ENCODE results near the gene FOCAD. TPM values are rescaled to one million over a fixed set of nuclear protein-coding genes. Genes with fewer than 3 reads are reported as not detected.
"Not testable (repeated sequence)": the region's sequence is repeated elsewhere in the genome, so short reads cannot be mapped to it uniquely, and the experiment has no call there.

Gene FOCAD, protein sequence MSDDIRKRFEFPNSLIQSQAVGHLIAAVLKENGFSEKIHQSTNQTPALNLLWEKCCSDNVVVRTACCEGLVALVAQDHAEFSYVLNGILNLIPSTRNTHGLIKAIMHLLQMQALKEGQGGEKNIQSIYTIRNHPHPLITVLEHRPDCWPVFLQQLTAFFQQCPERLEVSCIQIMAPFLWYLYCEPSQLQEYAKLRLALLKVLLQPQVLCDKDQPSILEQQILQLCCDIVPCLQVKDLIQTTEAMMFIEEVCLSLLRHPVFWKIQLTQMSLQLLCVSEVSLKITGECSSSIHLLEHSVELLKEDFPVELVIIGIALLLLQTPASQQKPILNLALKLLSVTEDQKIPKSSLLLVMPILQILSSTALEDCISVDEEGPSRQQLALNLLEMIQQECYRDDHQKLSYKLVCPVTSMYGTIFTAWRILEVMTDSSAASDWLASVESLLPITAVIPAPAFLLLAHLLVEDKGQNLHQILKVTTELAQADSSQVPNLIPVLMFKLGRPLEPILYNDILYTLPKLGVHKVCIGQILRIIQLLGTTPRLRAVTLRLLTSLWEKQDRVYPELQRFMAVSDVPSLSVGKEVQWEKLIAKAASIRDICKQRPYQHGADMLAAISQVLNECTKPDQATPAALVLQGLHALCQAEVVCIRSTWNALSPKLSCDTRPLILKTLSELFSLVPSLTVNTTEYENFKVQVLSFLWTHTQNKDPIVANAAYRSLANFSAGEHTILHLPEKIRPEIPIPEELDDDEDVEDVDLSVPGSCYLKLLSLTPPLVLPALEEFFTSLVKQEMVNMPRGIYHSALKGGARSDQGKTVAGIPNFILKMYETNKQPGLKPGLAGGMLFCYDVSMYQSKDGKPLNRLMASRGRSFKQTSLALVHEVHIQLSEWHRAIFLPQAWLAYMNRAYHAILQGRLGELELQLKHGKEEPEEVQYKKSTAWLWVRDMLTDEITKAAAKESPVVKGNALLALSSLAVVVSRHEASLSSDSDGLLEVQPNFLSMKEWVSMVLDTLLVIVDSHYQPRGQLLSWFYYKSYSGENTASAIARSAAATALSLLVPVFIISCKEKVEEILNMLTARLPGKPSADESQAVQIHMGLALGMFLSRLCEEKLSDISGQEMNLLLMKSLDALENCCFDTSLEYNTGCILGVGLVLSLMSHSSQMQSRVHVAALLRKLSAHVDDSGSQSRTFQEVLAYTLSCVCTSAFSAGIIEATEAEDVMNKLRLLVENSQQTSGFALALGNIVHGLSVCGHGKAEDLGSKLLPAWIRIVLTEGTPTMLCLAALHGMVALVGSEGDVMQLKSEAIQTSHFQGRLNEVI (N-terminal part only)
- 17.9 and 33.5 TPM in 2 replicates for total RNA-seq (2014; rRNA removed; shearing (Covaris generic))

DNA sequence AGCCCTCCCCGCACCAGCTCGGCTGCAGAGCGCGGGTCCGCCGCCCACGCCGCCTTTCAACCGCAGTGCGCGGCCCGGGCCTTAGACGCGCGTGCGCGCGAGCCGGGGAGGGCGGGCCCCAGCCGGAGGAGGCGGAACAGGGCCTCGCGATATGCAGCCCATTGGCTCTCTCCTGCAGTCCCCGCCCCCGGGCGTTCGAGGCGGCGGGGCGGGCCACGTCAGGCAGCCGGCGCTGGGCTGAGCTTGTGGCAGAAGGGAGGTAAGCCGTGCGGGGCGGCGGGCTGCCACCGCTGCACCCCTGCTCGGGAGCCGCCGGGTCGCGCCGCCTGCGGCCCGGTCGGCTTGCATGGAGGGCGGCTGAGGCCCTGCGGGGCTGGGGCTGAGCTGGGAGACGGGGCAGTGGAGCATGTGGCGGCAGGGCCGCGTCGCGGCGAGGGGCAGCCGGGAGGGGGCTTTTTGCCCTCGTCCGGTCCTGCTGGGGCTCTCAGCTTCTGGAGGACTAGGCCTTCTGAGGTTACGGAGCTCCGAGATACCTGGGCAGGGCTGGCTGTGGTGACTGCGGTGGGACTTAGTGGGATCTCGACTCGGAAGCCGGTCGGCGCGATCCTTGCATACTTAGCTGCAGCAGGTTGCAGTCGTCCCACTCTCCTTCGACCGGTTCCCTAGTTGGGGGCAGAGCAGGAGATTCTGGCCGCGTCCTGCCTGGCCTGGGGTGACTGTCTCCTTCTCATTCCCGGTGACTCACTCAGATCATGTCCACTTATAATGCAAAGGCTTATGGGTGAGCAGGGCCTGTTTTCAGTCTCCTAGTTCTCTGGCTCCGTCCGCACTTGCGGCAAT lies at the start of gene FOCAD:
Gene FOCAD, plus strand, starts transcription at position 225 of the 840 bp plus-strand sequence. CDS start 31,095 bp downstream, outside the sequence.
- DNase-seq (ENCODE audit: low spot score), result peak; percentile 97
- in situ Hi-C loops (cut with HindIII; ENCODE audit: low sequenced_read_pairs), result no loop called here

DNA sequence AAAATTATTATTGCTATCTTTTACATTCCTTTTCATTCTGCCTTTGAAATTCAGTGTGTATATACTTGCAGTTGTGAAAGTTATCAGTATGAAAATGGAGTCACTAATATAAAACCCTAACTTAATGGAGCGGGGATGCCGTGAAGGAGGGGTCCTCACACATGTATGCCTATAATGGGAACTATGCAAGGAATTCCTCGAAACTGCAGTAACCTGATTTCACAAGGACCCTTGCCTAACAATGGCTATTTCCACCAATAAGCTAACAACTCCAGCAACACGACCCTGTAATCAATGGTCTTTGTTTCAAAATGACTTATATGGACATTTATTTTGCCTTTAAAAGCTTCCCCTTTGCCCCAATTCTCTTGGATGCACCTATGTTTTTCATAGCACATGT lies 49.2 kb upstream of the FOCAD start:
- DNase-seq (ENCODE audit: low spot score), result no peak
- in situ Hi-C loops (cut with HindIII; ENCODE audit: low sequenced_read_pairs), result no loop called here

DNA sequence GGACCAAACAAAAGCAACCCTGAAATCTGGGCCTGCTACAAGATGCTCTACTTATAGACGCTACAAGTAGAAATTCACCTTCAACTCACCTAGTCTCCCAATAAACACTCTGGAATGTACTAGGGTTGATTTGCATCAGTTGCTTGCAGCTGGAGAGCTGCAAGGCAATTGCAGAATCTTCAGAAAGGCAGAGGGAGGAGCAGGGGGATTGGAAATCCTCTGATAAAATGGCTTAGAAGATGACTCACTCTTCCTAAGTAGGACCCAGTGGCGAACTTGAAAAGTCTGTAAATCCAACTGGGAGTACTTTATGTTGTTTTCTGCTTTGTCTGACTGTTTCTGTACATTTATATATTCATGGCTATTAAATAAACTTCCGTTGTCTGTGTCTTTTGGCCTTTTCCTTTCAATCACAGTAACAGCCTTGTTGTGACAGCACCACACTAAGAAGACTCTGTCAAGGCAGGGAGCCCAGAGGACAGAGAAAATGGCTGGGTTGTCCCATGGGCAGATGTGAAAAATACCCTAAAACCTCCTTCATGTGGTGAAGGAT lies 47.1 kb upstream of the FOCAD start:
- no peak for DNase-seq (ENCODE audit: low spot score)
- in situ Hi-C loops (cut with HindIII; ENCODE audit: low sequenced_read_pairs), result no loop called here

DNA sequence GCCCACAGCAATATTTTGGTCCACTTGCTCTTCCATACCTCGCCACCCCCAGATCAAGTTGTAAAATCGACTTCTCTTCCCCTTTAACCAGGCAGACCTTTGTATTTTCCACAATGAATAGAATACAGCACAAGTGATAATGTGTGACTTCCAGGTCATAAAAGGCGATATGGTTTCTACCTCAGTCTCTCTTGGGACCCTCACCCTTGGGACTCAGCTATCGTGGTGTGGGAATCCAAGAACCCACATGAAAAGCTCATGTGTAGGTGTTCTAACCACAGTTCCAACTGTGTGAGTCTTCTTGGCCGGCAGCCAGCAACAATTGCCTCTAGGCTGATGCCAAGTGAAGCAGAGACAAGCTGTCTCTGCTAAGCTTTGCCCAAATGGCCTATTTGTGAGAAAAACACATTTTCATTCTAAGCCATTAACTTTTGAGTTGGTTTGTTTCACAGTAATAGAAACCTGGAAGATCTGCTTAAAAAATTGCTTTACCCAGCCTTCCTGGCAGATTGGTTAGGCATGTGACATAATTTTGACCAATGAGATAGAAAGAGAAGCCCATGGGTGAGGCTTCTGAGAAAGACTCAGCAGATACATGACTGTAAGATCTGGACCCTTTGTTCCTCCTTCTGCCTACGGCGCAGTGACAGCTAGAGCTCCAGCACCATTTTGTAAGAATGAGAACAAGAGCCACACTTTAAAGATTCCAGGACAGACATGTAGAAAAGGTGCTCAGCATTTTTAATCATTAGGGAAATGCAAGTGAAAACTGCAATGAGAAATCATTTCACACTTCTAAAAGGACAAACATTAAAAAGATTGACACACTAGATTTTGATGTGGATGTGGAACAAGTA lies 43.5 kb upstream of the FOCAD start:
- peak; percentile 94 for DNase-seq (ENCODE audit: low spot score)
- in situ Hi-C loops (cut with HindIII; ENCODE audit: low sequenced_read_pairs), result no loop called here

DNA sequence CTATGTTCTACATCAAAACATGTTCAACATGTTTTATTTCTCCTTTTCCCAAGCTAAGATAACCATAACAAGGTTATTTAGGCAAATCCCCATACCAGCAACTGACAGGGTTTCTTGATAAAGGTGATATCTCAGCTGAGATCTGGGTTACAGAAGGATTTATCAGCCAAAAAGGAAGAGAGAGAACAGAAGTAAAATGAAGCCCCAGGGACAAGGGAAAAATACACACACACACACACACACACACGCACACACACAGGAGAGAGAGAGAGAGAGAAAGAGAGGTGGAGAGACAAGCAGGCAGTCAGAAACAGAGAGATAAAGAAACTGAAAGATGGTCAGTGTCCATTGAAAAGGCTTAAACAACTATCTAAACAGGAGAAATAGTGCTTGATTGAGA lies 42.0 kb upstream of the FOCAD start:
- in situ Hi-C loops (cut with HindIII; ENCODE audit: low sequenced_read_pairs), result no loop called here
- DNase-seq (ENCODE audit: low spot score), result no peak

DNA sequence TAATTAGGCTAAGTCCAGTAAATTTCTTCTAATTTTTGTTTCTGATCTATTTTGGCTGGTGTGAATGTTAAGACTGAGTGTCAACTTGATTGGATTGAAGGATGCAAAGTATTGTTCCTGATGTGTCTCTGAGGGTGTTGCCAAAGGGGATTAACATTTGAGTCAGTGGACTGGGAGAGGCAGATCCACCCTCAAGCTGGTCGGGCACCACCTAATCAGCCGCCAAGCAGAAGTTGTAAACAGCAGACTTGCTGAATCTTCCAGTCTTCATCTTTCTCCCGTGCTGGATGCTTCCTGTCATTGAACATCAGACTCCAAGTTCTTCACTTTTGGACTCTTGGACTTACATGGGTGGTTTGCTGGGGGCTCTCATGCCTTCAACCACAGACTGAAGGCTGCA lies 40.4 kb upstream of the FOCAD start:
- in situ Hi-C loops (cut with HindIII; ENCODE audit: low sequenced_read_pairs), result no loop called here

DNA sequence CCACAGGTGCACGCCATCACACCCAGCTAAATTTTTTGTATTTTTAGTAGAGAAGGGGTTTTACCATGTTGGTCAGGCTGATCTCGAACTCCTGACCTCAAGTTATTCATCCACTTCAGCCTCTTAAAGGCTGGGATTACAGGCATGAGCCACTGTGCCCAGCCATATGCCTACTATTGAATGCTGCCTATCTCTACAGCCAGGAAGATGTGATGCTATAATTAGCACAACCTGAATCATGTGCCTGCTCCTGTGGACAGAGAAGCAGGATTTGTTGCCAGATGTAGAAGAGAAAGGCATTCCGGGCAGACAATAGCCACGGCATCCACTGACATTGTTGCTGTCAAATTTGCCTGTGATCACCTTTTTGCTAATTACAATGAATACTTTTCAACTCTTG lies 37.4 kb upstream of the FOCAD start:
- in situ Hi-C loops (cut with HindIII; ENCODE audit: low sequenced_read_pairs), result no loop called here

More for the DNA sequence above, 40.4 kb upstream of the FOCAD start:
- no peak for DNase-seq (ENCODE audit: low spot score)

DNA sequence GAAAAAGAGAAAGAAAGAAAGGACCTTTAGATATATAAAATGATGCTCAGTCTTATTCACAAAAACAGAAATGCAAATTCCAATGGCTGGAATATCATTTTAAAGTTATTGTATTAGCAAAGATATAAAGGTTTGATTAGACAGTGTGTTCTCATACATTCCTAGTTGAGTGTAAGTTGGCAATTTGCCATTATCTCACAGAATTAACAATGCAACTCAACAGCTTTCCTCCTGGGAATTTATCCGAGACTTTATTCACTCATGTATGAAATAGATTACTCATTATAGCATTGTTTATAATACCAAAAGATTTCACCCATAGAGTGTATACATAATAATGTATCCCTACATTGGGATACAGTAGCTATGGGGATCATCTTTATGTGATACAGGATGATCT lies 34.7 kb upstream of the FOCAD start:
- in situ Hi-C loops (cut with HindIII; ENCODE audit: low sequenced_read_pairs), result no loop called here
- DNase-seq (ENCODE audit: low spot score), result no peak

More for the DNA sequence above, 37.4 kb upstream of the FOCAD start:
- DNase-seq (ENCODE audit: low spot score), result no peak

DNA sequence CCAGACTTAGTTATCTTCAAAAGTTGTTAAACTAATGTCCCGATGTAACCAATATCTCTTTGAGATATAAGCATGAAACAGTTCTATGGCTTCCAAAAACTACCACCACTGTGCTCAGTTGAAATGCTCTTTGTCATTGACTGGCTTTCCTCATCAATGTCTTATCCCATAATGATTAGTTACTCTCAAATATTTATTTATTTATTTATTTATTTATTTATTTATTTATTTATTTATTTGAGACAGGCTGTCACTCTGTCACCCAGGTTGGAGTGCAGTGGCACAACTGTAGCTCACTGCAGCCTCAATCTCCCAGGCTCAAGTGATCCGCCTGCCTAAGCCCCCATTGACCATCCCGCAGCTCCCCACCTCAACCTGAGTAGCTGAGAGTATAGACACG lies 33.7 kb upstream of the FOCAD start:
- in situ Hi-C loops (cut with HindIII; ENCODE audit: low sequenced_read_pairs), result no loop called here
- DNase-seq (ENCODE audit: low spot score), result no peak

DNA sequence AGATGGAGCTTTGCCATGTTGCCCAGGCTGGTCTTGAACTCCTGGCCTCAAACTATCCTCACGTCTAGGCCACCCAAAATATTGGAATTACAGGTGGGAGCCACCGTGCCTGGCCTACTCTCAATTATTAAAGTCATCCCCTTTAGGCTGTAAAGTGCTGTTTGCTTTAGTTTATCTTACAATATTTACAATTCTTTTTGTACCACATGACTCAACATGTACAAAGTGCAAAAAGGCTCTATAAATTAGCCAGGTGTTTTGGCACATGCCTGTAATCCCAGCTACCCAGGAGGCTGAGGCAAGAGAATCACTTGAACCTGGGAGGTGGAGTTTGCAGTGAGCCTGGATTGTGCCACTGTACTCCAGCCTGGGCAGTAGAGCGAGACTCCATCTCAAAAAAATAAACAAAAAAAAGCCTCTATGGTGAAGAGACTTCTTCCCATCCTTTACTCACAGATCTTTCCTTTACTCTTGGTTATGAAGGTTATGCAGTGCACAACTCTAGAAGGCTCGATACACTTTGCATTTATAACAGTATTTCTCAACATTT lies 33.2 kb upstream of the FOCAD start:
- no peak for DNase-seq (ENCODE audit: low spot score)
- in situ Hi-C loops (cut with HindIII; ENCODE audit: low sequenced_read_pairs), result no loop called here

DNA sequence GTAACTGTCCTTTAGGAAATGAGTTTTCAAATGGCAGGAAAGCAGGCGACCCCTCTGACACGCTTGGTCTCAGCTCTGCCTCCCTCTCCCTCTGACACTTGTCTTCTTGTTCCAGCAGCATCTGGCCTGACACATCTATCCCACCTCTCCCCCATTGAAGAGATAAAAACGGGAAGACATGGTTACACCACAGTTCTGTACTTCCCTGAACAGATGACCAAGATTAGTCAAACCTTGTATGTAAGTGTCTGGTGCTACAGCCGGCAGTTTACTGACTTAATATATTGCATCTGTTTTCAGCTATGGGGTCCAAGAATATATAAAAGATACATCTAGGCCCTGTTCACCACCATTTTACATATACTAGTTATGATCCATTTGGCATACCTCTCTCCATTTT lies 32.1 kb upstream of the FOCAD start:
- no peak for DNase-seq (ENCODE audit: low spot score)
- in situ Hi-C loops (cut with HindIII; ENCODE audit: low sequenced_read_pairs), result no loop called here

DNA sequence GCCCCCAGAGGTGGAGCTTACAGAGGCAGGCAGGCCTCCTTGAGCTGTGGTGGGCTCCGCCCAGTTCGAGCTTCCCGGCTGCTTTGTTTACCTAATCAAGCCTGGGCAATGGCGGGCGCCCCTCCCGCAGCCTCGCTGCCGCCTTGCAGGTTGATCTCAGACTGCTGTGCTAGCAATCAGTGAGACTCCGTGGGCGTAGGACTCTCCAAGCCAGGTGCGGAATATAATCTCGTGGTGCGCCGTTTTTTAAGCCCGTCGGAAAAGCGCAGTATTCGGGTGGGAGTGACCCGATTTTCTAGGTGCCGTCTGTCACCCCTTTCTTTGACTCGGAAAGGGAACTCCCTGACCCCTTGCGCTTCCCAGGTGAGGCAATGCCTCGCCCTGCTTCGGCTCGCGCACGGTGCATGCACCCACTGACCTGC lies 25.8 kb upstream of the FOCAD start:
- DNase-seq (ENCODE audit: low spot score); in situ Hi-C loops (cut with HindIII; ENCODE audit: low sequenced_read_pairs): not testable (repeated sequence)

DNA sequence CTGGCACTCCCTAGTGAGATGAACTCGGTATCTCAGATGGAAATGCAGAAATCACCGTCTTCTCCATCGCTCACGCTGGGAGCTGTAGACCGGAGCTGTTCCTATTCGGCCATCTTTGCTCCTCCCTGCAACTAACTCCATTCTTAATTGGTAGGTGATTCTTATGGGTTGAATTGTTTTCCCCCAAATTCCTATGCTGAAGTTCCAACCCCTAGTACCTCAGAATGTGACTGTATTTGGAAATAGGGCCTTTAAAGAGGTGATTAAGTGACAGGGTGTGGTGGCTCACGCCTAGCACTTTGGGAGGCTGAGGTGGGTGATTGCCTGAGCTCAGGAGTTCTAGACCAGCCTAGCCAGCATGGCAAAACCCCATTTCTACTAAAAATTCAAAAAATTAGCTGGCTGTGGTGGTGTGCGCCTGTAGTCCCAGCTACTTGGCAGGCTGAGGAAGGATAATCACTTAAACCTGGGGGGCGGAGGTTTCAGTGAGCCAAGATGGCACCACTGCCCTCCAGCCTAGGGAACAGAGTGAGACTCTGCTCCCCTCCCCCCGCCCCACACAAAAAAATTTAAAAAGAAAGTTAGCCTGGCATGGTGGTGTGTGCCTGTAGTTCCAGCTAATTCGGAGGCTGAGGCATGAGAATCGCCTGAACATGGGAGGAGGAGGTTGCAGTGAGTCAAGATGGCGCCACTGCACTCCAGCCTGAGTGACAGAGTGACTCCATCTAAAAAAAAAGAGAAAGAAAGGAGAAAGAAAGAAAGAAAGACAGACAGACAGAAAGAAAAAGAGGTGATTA lies 25.2 kb upstream of the FOCAD start:
- in situ Hi-C loops (cut with HindIII; ENCODE audit: low sequenced_read_pairs), result no loop called here
- no peak for DNase-seq (ENCODE audit: low spot score)

DNA sequence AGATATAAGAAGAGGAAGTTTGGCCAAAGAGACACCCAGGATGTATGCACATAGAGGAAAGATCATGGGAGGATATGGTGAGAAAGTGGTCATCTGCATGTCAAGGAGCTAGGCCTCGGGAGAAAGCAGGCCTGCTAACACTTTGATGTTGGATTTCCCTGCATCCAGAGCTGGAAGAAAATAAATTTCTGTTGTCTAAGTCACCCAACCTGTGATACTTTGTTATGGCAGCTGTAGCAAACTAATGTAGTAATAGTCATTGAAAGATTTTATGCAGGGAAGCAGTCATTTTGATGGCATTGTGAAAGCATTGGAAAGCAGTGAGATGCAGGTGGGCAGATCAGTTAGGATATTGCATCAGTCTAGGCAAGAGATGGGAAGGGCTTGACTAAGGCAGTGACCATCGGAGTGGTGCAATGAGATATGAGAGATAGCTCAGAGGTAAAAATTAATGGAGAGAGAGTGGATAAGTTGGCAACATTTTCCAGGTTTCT lies 24.5 kb upstream of the FOCAD start:
- in situ Hi-C loops (cut with HindIII; ENCODE audit: low sequenced_read_pairs), result no loop called here
- no peak for DNase-seq (ENCODE audit: low spot score)

DNA sequence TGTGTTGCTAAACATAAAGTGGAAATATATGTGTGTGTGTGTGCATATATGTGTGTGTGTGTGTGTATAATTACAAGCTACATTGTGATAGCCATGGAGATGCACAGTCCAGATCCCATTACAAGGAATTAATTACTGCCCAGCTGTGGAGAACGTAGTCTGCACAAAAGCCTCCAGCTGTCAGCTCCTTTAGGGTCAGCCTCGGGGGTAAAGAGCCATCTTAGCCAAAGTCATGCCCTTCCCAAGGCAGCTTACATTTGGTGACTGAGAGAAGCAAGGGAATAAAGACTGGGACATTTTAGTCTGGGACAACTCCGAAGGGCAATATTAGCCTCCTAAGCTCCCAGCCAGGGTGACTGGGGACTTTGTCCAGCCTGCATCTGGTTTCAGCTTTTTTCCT lies 21.9 kb upstream of the FOCAD start:
- in situ Hi-C loops (cut with HindIII; ENCODE audit: low sequenced_read_pairs), result no loop called here
- no peak for DNase-seq (ENCODE audit: low spot score)

DNA sequence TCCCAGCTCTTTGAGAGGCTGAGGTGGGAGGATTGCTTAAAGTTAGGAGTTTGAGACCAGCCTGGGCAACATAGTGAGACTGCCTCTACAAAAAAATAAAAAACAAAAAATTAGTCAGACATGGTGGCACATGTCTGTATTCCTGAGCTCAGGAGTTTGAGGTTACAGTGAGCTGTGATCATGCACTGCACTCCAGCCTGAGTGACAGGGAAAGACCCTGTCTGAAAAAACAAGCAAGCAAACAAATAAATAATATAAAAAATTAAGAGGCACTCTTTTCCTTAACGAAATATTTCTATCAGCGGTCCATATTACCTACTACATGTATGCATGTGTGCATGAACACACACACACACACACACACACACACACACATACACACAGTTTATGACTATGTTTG lies 20.9 kb upstream of the FOCAD start:
- in situ Hi-C loops (cut with HindIII; ENCODE audit: low sequenced_read_pairs), result no loop called here

More for the DNA sequence above, 20.9 kb upstream of the FOCAD start:
- DNase-seq (ENCODE audit: low spot score), result no peak
